HCT116 (cell line): ENCODE results near the gene RHBDF2. TPM values are rescaled to one million over a fixed set of nuclear protein-coding genes. Genes with fewer than 3 reads are reported as not detected.

Source experiments
- ATAC-seq: fragments of 200-7000 bp; cut with Tn5 transposase; 2 replicates; pipeline ENCODE4 v1.9.1; 2020; ENCODE audit warnings: mild to moderate bottlenecking, moderate library complexity
- BruUV-seq: library from RNA; stranded (reverse); fragments of 400-500 nt; replicated peaks from 2 replicates; lab custom pipeline; 2021; lab: Mats Ljungman, UMichigan
- CTCF ChIA-PET: fragments of 300-600 bp; sonication (Branson Sonifier 250); formaldehyde crosslinking; loops from one replicate; lab custom pipeline; 2021; ENCODE audit warnings: antibody characterized with exemption; lab: Charles Lee
- POLR2A ChIA-PET: fragments of 300-600, 350-600 bp; sonication (Branson Sonifier 250); formaldehyde crosslinking; loops from one replicate; lab custom pipeline; 2021; ENCODE audit warnings: antibody characterized with exemption; lab: Charles Lee
- RAD21 ChIA-PET, 2 experiments: fragments of 300-600 bp; sonication (Branson Sonifier 250); formaldehyde crosslinking; loops; one replicate each; lab custom pipeline; 2023; ENCODE audit warnings: low total read pairs in 2 of 2; ENCODE audit not compliant: uncharacterized antibody in 2 of 2, unreplicated experiment in 2 of 2, low non-redundant PET in 1 of 2; lab: Charles Lee
- DNase-seq: peaks from one replicate; pipeline ENCODE4 v3.0.0-alpha.2; 2010; ENCODE audit warnings: low read depth, low spot score
- H2AFZ ChIP-seq: fragments of 200-600 bp; shearing (Covaris generic), sonication (generic); 2 replicates; pipeline ENCODE4 v1.6.1; 2017; ENCODE audit warnings: low read depth, mixed run types, mixed read lengths, antibody characterized with exemption, low read length; ENCODE audit not compliant: poor library complexity, severe bottlenecking
- H3K27ac ChIP-seq: 2 replicates; pipeline ENCODE4 v1.5.1; 2012; ENCODE audit warnings: low read depth, low read length
- H3K27me3 ChIP-seq: fragments of 200-600 bp; sonication (generic); 2 replicates; pipeline ENCODE4 v1.6.1; 2016; ENCODE audit warnings: mixed run types, low read length, mixed read lengths; ENCODE audit not compliant: insufficient read depth
- H3K36me3 ChIP-seq, 2 experiments: fragments of 200-500 bp in 1 of 2; fragments of 200-600 bp in 1 of 2; sonication (Bioruptor generic) in 1 of 2; sonication (generic) in 1 of 2; 2 replicates each; pipeline versions ENCODE4 v1.5.1 to v1.6.1; 2014 to 2016; ENCODE audit warnings: low read length in 2 of 2, inconsistent platforms in 1 of 2, mixed read lengths in 1 of 2, mixed run types in 1 of 2; ENCODE audit not compliant: insufficient read depth in 2 of 2, control insufficient read depth in 1 of 2
- H3K4me1 ChIP-seq, 2 experiments: fragments of 200-600 bp in 1 of 2; sonication (generic) in 1 of 2; 2 replicates each; pipeline versions ENCODE4 v1.5.1 to v1.6.1; 2012 to 2017; ENCODE audit warnings: low read length in 2 of 2, inconsistent platforms in 1 of 2, mild to moderate bottlenecking in 1 of 2, mixed read lengths in 1 of 2, mixed run types in 1 of 2, moderate library complexity in 1 of 2; ENCODE audit not compliant: insufficient read depth in 2 of 2, control insufficient read depth in 1 of 2
- H3K4me2 ChIP-seq: fragments of 200-600 bp; sonication (generic); 2 replicates; pipeline ENCODE4 v1.6.1; 2017; ENCODE audit warnings: mixed run types, low read length, mixed read lengths
- H3K4me3 ChIP-seq, 2 experiments: fragments of 200-600 bp in 1 of 2; sonication (generic) in 1 of 2; replicated peaks in 1 of 2; 2 replicates each; pipeline ENCODE4 v1.5.1; 2011 to 2016; ENCODE audit warnings: low read length in 2 of 2, control low read depth in 1 of 2, low read depth in 1 of 2, mild to moderate bottlenecking in 1 of 2, mixed read lengths in 1 of 2, mixed run types in 1 of 2
- H3K79me2 ChIP-seq: fragments of 200-600 bp; sonication (generic); 2 replicates; pipeline ENCODE4 v1.6.1; 2017; ENCODE audit warnings: mild to moderate bottlenecking, mixed run types, low read length, moderate library complexity, mixed read lengths; ENCODE audit not compliant: insufficient read depth
- H3K9ac ChIP-seq: fragments of 200-600 bp; sonication (generic); 2 replicates; pipeline ENCODE4 v1.6.1; 2016; ENCODE audit warnings: low read length, mixed read lengths
- H3K9me2 ChIP-seq: fragments of 200-600 bp; sonication (generic), shearing (Covaris generic); 2 replicates; pipeline ENCODE4 v1.6.1; 2017; ENCODE audit warnings: mixed run types, mild to moderate bottlenecking, moderate library complexity; ENCODE audit not compliant: insufficient read depth
- H3K9me3 ChIP-seq, 2 experiments: fragments of 200-500 bp in 1 of 2; fragments of 200-600 bp in 1 of 2; sonication (Bioruptor generic) in 1 of 2; sonication (generic) in 1 of 2; 2 replicates each; pipeline ENCODE4 v1.6.1; 2014 to 2017; ENCODE audit warnings: low read length in 2 of 2, mixed read lengths in 2 of 2, inconsistent platforms in 1 of 2, low read depth in 1 of 2, mild to moderate bottlenecking in 1 of 2, mixed run types in 1 of 2, moderate library complexity in 1 of 2; ENCODE audit not compliant: control insufficient read depth in 1 of 2, insufficient read depth in 1 of 2
- H4K20me1 ChIP-seq: fragments of 200-600 bp; sonication (generic), shearing (Covaris generic); 2 replicates; pipeline ENCODE4 v1.6.1; 2017; ENCODE audit warnings: mixed run types, mild to moderate bottlenecking, moderate library complexity; ENCODE audit not compliant: insufficient read depth
- CEBPB ChIP-seq: IDR thresholded peaks from 2 replicates; pipeline ENCODE4 v1.6.1; 2012; ENCODE audit warnings: low read depth
- CTCF ChIP-seq, 3 experiments: fragments of 200-600 bp in 1 of 3; sonication (generic) in 1 of 3; IDR thresholded peaks in 2 of 3; conservative IDR thresholded peaks in 1 of 3; 2 replicates each; pipeline ENCODE4 v1.5.1; 2012 to 2017; ENCODE audit warnings: low read depth in 2 of 3, low read length in 2 of 3, antibody characterized with exemption in 1 of 3, borderline replicate concordance in 1 of 3, control low read depth in 1 of 3, mild to moderate bottlenecking in 1 of 3, mixed read lengths in 1 of 3, mixed run types in 1 of 3, moderate library complexity in 1 of 3; ENCODE audit not compliant: insufficient read depth in 1 of 3
- EGR1 ChIP-seq: IDR thresholded peaks from 2 replicates; pipeline ENCODE4 v1.6.1; 2012; ENCODE audit warnings: low read depth
- ELF1 ChIP-seq: IDR thresholded peaks from 2 replicates; pipeline ENCODE4 v1.6.1; 2012; ENCODE audit warnings: low read depth, borderline replicate concordance
- JUND ChIP-seq: IDR thresholded peaks from 2 replicates; pipeline ENCODE4 v1.6.1; 2012
- MAX ChIP-seq: IDR thresholded peaks from 2 replicates; pipeline ENCODE4 v1.6.1; 2012
- SP1 ChIP-seq: IDR thresholded peaks from 2 replicates; pipeline ENCODE4 v1.6.1; 2012; ENCODE audit warnings: low read depth
- ZBTB33 ChIP-seq: IDR thresholded peaks from 2 replicates; pipeline ENCODE4 v1.6.1; 2011; ENCODE audit warnings: mild to moderate bottlenecking, low read length, moderate library complexity; ENCODE audit not compliant: insufficient replicate concordance; ENCODE audit errors: extremely low read depth
- ZNF274 ChIP-seq: fragments of 200-500 bp; sonication (Bioruptor generic); IDR thresholded peaks from 2 replicates; pipeline ENCODE4 v1.6.1; 2014; ENCODE audit warnings: mild to moderate bottlenecking, low read depth, low read length, inconsistent platforms
- intact Hi-C: fragments of 100-400 bp; cut with micrococcal nuclease; formaldehyde crosslinking; loops from 2 replicates; pipeline ENCODE4 v1.10.0; 2022
- total RNA-seq: library from RNA; stranded (reverse); gene quantifications from one replicate; pipeline ENCODE4 v1.2.1, GENCODE V29; 2021; ENCODE audit not compliant: unreplicated experiment
- TF ChIP-seq, protein P1 (sequence below): IDR thresholded peaks from 2 replicates; pipeline ENCODE4 v1.6.1; 2012

Gene RHBDF2
- total RNA-seq, 1 experiment from 2014 or later, result 61.1 TPM

GRCh38 chr17:76521262-76521661 is 20.0 kb upstream of the RHBDF2 start (continued):
- TF ChIP-seq MAX, result no peak

DNA sequence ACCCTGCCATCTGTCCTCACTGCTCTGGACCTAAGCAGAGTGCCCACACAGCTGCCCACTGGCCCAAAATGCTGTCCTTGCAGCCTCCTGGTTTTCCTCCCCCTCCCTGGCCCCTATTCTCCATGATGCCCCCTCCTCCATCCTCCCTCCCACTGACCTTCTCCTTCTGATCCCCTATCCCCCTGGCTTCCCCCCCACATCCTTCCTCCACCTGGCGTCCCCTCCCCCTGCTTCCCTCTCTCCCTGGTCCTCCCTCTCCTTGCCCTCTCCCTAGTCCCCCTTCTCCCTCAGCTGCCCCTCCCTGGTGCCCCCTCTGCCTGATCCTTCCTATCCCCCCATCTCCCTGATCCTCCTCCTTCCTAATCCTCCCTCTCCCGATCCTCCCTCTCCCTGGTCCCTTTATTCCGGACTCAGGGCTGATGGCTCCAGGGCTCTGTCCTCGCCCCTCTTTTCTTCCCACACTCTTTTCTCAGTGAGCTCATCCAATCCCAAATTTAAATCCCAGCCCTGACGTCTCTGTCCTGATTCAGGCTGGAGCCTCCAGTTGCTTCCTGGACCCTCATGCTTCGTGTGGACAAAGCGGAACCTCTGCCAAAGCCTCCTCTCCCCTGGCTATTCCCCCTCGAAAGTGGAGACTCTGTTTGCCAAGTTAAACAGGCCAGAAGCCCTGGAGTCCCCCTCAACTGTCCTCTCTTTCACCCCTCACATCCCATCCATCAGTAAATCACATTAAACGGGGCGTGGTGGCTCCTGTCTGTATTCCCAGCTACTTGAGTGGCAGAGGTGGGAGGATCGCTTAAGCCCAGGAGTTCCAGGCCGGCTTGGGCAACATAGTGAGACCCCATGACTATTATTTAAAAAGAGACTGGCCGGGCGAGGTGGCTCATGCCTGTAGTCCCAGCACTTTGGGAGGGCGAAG is 18.1 kb upstream of the RHBDF2 start:
- no peak overlapping the region for H3K4me3 ChIP-seq
- no peak overlapping the region for H3K9ac ChIP-seq
- no TSS peak for BruUV-seq
- TF ChIP-seq ZBTB33 (no peak), CEBPB (no peak), JUND (no peak), ZNF274 (no peak), SP1 (no peak), EGR1 (no peak), ELF1 (no peak), MAX (no peak), CTCF (IDR thresholded peaks at IDR 0.05 in 2 of 3, conservative IDR thresholded peaks at IDR 0.05 in 1 of 3; ENCODE audit: borderline replicate concordance in 1 of 3, insufficient read depth in 1 of 3, low read depth in 2 of 3, low read length in 2 of 3) (no peak)
- TF ChIP-seq, protein P1, sequence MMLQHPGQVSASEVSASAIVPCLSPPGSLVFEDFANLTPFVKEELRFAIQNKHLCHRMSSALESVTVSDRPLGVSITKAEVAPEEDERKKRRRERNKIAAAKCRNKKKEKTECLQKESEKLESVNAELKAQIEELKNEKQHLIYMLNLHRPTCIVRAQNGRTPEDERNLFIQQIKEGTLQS, result no peak
- H2AFZ ChIP-seq, result no peak overlapping the region
- no peak overlapping the region for H3K4me2 ChIP-seq
- H3K9me3 ChIP-seq, result no peaks in the 10 kb centered on the region
- H3K4me1 ChIP-seq, result peaks cover 0 to 10% of the 10 kb centered on the region in 2 experiments; a peak in 3 of 4 replicates
- ChIA-PET CTCF (no interaction called here), POLR2A (interaction anchor here (0.6 kb wide), 1 partner anchor 371 kb away, joined by 3 read pairs; no protein-coding TSS in a partner anchor), RAD21 (no interaction called here)
- ATAC-seq, result no peak
- H3K27me3 ChIP-seq, result no peaks in the 10 kb centered on the region
- H3K79me2 ChIP-seq, result no peaks in the 10 kb centered on the region
- intact Hi-C loops, result no loop called here
- H4K20me1 ChIP-seq, result no peaks in the 10 kb centered on the region
- DNase-seq, result no peak
- H3K27ac ChIP-seq, result no peak overlapping the region
- H3K9me2 ChIP-seq, result no peaks in the 10 kb centered on the region
- H3K36me3 ChIP-seq, result no peaks in the 10 kb centered on the region
